Measurements from ENCODE around the gene SUSD1. TPM values are rescaled to one million over a fixed set of nuclear protein-coding genes. Genes with fewer than 3 reads are reported as not detected.
A peak's percentile ranks its signal among the peaks of the same experiment; 100 is the strongest.

Gene SUSD1
- total RNA-seq, 2 donors from 2014 or later: 7.8 to 7.9 TPM

- 87 to 91% methylated on average over 5 of the region's 5 CpGs for WGBS, 2 donors
- intact Hi-C loops (cut with DNase I): no loop called here
- H3K4me1 ChIP-seq: peaks cover 7% of the 10 kb centered on the region
- ATAC-seq: no peak
- no peaks in the 10 kb centered on the region for H3K9me3 ChIP-seq
- no peak overlapping the region for H3K4me3 ChIP-seq
- no peak for DNase-seq
- H3K36me3 ChIP-seq (replicated peaks in 1 of 2; ENCODE audit: insufficient read depth in 1 of 2, low read depth in 2 of 2): no peaks in the 10 kb centered on the region
- H3K27ac ChIP-seq: no peak overlapping the region
- TF ChIP-seq CTCF (IDR thresholded peaks at IDR 0.05): no peak
- H3K27me3 ChIP-seq: no peaks in the 10 kb centered on the region
These were observed 177.3 kb downstream of the SUSD1 start for GRCh38 chr9:111997831-111998230.

- WGBS, 2 donors: 73 to 76% methylated on average over 9 to 10 of the region's 10 CpGs
- peak overlapping the region in 3 of 4 donors; percentile 36 to 59 (median 41) for H3K27ac ChIP-seq
These were observed 180.2 kb downstream of the SUSD1 start for GRCh38 chr9:111994831-111995458.

GRCh38 chr9:111993319-111993718, 181.8 kb downstream of the SUSD1 start:
- Histone ChIP-seq H3K27me3 (no peaks in the 10 kb centered on the region), H3K4me3 (no peak overlapping the region), H3K4me1 (peaks cover 11% of the 10 kb centered on the region), H3K36me3 (replicated peaks in 1 of 2; ENCODE audit: insufficient read depth in 1 of 2, low read depth in 2 of 2) (no peaks in the 10 kb centered on the region), H3K27ac (no peak overlapping the region), H3K9me3 (no peaks in the 10 kb centered on the region)
- intact Hi-C loops (cut with DNase I): no loop called here
- no peak for DNase-seq
- no peak for ATAC-seq
- TF ChIP-seq CTCF (IDR thresholded peaks at IDR 0.05) (no peak), POLR2A (IDR thresholded peaks at IDR 0.05) (no peak)
- 20 to 32% methylated on average over 1 of the region's 1 CpG for WGBS, 2 donors

More at GRCh38 chr9:111994831-111995458, 180.2 kb downstream of the SUSD1 start:
- intact Hi-C loops (cut with DNase I): no loop called here
- H3K4me3 ChIP-seq: no peak overlapping the region
- DNase-seq: no peak
- H3K36me3 ChIP-seq (replicated peaks in 1 of 2; ENCODE audit: insufficient read depth in 1 of 2, low read depth in 2 of 2): no peaks in the 10 kb centered on the region
- no peaks in the 10 kb centered on the region for H3K27me3 ChIP-seq
- no peaks in the 10 kb centered on the region for H3K9me3 ChIP-seq
- no peak for TF ChIP-seq POLR2A (IDR thresholded peaks at IDR 0.05)
- TF ChIP-seq CTCF (IDR thresholded peaks at IDR 0.05): no peak
- peaks cover 11% of the 10 kb centered on the region for H3K4me1 ChIP-seq
- ATAC-seq: peak; percentile 79

- Histone ChIP-seq H3K27ac (no peak overlapping the region), H3K4me1 (peaks cover 11% of the 10 kb centered on the region), H3K4me3 (no peak overlapping the region), H3K36me3 (replicated peaks in 1 of 2; ENCODE audit: insufficient read depth in 1 of 2, low read depth in 2 of 2) (no peaks in the 10 kb centered on the region), H3K9me3 (no peaks in the 10 kb centered on the region), H3K27me3 (no peaks in the 10 kb centered on the region)
- TF ChIP-seq POLR2A (IDR thresholded peaks at IDR 0.05) (no peak), CTCF (IDR thresholded peaks at IDR 0.05) (no peak)
- DNase-seq: no peak
- no peak for ATAC-seq
- intact Hi-C loops (cut with DNase I): no loop called here
- WGBS, 2 donors: 62 to 75% methylated on average over 2 of the region's 2 CpGs
These were observed 182.6 kb downstream of the SUSD1 start for GRCh38 chr9:111992523-111992922.

- DNase-seq (no peak), ATAC-seq (no peak)
- Histone ChIP-seq H3K4me3 (no peak overlapping the region), H3K27ac (no peak overlapping the region), H3K9me3 (no peaks in the 10 kb centered on the region), H3K27me3 (no peaks in the 10 kb centered on the region), H3K36me3 (replicated peaks in 1 of 2; ENCODE audit: insufficient read depth in 1 of 2, low read depth in 2 of 2) (no peaks in the 10 kb centered on the region), H3K4me1 (peaks cover 11% of the 10 kb centered on the region)
- intact Hi-C loops (cut with DNase I): no loop called here
- TF ChIP-seq CTCF (IDR thresholded peaks at IDR 0.05) (no peak), POLR2A (IDR thresholded peaks at IDR 0.05) (no peak)
These were observed 183.9 kb downstream of the SUSD1 start for GRCh38 chr9:111991179-111991578.

Measured in body of pancreas (tissue), 4 donors.